HL-60 (cell line): ENCODE data around the gene HECTD4.

Experiments used
- DNase-seq, 2 experiments: peaks; one replicate each; pipeline ENCODE4 v3.0.0-alpha.2; 2010 to 2020; ENCODE audit warnings: low read depth in 1 of 2, low spot score in 1 of 2
- H3K27ac ChIP-seq: fragments of 250-450 bp; sonication (Bioruptor Pico); replicated peaks from 2 replicates; pipeline ENCODE4 v1.5.1; 2020; ENCODE audit warnings: mild to moderate bottlenecking, moderate library complexity
- H3K27me3 ChIP-seq: fragments of 250-450 bp; sonication (Bioruptor Pico); 2 replicates; pipeline ENCODE4 v1.5.1; 2021; ENCODE audit warnings: mild to moderate bottlenecking, moderate library complexity; ENCODE audit not compliant: insufficient read depth, poor library complexity, severe bottlenecking
- H3K4me3 ChIP-seq: replicated peaks from 2 replicates; pipeline ENCODE4 v1.5.1; 2011; ENCODE audit warnings: mild to moderate bottlenecking, control low read depth, low read length; ENCODE audit not compliant: insufficient read depth
- GABPA ChIP-seq: IDR thresholded peaks from 2 replicates; pipeline ENCODE4 v1.6.1; 2012; ENCODE audit warnings: low read depth
- POLR2AphosphoS5 ChIP-seq: IDR thresholded peaks from 2 replicates; pipeline ENCODE4 v1.6.1; 2012; ENCODE audit warnings: low read depth
- SPI1 ChIP-seq: IDR thresholded peaks from 2 replicates; pipeline ENCODE4 v1.6.1; 2012; ENCODE audit warnings: low read depth, mild to moderate bottlenecking, borderline replicate concordance
- TF ChIP-seq, protein P1 (sequence below): IDR thresholded peaks from one replicate; pipeline ENCODE4 v1.5.1; 2011; ENCODE audit warnings: low read length, control low read depth, inconsistent platforms; ENCODE audit not compliant: insufficient read depth
- TF ChIP-seq, protein P2 (sequence below): IDR thresholded peaks from 2 replicates; pipeline ENCODE4 v1.6.1; 2012; ENCODE audit warnings: low read depth; ENCODE audit not compliant: insufficient replicate concordance

HECTD4 gene

DNA sequence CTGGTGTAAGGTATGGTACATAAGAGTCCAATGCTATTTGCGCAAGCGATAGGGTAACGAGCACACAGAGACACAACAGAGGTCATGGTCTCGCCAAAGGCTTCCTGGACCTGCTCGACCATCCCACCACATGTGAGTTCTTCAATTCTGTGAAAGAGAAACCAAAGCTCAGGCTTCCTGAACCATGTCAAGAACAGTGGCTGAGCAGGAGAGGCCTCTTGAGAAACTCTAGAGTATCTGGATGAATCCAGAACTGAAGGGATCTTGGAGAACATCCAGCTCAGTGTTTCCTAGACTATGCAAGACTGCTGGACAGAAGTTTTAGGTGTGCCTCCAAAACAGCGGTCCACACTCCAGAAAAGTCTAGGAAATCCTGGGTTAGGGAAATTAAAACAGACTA is 142.3 kb downstream of the HECTD4 start:
- DNase-seq: no peak

DNA sequence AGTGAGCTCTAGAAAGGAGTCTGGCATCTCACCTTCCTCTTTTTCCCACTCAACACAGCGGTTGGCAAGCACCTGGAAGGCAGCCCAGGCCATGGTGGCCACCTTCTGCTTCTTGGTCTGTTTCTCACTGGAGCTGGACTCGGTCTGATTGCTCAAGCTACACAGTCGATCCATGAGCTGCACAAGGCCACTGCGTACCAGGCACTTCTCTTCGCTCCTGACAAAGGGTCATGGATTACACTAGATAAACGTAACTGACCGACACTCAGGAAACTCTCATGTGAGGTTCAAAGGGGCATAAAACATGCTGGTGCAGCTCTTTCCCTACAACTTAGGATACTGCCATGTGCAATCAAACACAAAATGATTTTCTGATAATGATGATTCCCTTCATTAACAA is 143.2 kb downstream of the HECTD4 start:
- no peak for TF ChIP-seq GABPA
- TF ChIP-seq, protein P1, sequence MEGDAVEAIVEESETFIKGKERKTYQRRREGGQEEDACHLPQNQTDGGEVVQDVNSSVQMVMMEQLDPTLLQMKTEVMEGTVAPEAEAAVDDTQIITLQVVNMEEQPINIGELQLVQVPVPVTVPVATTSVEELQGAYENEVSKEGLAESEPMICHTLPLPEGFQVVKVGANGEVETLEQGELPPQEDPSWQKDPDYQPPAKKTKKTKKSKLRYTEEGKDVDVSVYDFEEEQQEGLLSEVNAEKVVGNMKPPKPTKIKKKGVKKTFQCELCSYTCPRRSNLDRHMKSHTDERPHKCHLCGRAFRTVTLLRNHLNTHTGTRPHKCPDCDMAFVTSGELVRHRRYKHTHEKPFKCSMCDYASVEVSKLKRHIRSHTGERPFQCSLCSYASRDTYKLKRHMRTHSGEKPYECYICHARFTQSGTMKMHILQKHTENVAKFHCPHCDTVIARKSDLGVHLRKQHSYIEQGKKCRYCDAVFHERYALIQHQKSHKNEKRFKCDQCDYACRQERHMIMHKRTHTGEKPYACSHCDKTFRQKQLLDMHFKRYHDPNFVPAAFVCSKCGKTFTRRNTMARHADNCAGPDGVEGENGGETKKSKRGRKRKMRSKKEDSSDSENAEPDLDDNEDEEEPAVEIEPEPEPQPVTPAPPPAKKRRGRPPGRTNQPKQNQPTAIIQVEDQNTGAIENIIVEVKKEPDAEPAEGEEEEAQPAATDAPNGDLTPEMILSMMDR: no peak
- TF ChIP-seq SPI1: no peak
- TF ChIP-seq POLR2AphosphoS5: no peak
- TF ChIP-seq, protein P2, sequence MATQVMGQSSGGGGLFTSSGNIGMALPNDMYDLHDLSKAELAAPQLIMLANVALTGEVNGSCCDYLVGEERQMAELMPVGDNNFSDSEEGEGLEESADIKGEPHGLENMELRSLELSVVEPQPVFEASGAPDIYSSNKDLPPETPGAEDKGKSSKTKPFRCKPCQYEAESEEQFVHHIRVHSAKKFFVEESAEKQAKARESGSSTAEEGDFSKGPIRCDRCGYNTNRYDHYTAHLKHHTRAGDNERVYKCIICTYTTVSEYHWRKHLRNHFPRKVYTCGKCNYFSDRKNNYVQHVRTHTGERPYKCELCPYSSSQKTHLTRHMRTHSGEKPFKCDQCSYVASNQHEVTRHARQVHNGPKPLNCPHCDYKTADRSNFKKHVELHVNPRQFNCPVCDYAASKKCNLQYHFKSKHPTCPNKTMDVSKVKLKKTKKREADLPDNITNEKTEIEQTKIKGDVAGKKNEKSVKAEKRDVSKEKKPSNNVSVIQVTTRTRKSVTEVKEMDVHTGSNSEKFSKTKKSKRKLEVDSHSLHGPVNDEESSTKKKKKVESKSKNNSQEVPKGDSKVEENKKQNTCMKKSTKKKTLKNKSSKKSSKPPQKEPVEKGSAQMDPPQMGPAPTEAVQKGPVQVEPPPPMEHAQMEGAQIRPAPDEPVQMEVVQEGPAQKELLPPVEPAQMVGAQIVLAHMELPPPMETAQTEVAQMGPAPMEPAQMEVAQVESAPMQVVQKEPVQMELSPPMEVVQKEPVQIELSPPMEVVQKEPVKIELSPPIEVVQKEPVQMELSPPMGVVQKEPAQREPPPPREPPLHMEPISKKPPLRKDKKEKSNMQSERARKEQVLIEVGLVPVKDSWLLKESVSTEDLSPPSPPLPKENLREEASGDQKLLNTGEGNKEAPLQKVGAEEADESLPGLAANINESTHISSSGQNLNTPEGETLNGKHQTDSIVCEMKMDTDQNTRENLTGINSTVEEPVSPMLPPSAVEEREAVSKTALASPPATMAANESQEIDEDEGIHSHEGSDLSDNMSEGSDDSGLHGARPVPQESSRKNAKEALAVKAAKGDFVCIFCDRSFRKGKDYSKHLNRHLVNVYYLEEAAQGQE: no peak
- Histone ChIP-seq H3K27me3 (no peaks in the 10 kb centered on the region), H3K4me3 (no peak overlapping the region), H3K27ac (no peak overlapping the region)
- no peak for DNase-seq

More for the DNA sequence above, 142.3 kb downstream of the HECTD4 start:
- H3K4me3 ChIP-seq: no peak overlapping the region
- no peaks in the 10 kb centered on the region for H3K27me3 ChIP-seq
- TF ChIP-seq POLR2AphosphoS5: no peak
- TF ChIP-seq, protein P1: no peak
- TF ChIP-seq GABPA: no peak
- TF ChIP-seq SPI1: no peak
- TF ChIP-seq, protein P2: no peak
- H3K27ac ChIP-seq: no peak overlapping the region

DNA sequence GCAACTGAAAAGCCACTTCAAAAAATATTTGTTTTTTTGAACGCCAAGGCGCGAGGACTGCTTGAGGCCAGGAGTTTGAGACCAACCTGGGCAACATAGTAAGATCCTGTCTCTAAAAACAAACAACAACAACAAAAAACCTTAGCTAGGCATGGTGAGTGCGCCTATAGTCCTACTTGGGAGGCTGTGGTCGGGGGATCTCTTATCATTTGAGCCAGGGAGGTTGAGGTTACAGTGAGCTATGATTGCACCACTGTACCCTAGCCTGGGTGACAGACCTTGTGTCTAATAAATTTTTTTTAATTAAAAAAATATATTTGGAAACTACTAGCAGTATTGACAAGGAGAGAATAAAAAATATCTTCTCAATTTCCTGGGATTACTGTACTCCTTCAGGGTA is 143.8 kb downstream of the HECTD4 start:
- Histone ChIP-seq H3K27ac (no peak overlapping the region), H3K4me3 (no peak overlapping the region), H3K27me3 (no peaks in the 10 kb centered on the region)
- DNase-seq: no peak
- TF ChIP-seq, protein P2: no peak
- TF ChIP-seq, protein P1: no peak
- TF ChIP-seq SPI1 (no peak), POLR2AphosphoS5 (no peak), GABPA (no peak)
